CD4-positive, alpha-beta T cell (primary cell): Measurements from ENCODE around the gene DYNLL1. TPM values are rescaled to one million over a fixed set of nuclear protein-coding genes. Genes with fewer than 3 reads are reported as not detected.

ENCODE experiments used
- ATAC-seq: fragments of 200-7000 bp; cut with Tn5 transposase; one replicate; pipeline ENCODE4 v1.10.0; 2022; ENCODE audit warnings: mild to moderate bottlenecking; ENCODE audit not compliant: poor library complexity
- CTCF ChIA-PET: fragments of 350-600 bp; sonication (Branson Sonifier 250); formaldehyde crosslinking; loops from one replicate; lab custom pipeline; 2021; ENCODE audit warnings: antibody characterized with exemption, inconsistent platforms; lab: Charles Lee
- POLR2A ChIA-PET: fragments of 350-600 bp; sonication (Branson Sonifier 250); formaldehyde crosslinking; loops from one replicate; lab custom pipeline; 2021; ENCODE audit warnings: antibody characterized with exemption, inconsistent platforms; lab: Charles Lee
- DNase-seq, 14 experiments: peaks; one replicate each; pipeline ENCODE4 v3.0.0-alpha.2; 2013 to 2020; ENCODE audit warnings: mixed read lengths in 2 of 14
- H3K27ac ChIP-seq, 2 donors: one replicate each; pipeline versions ENCODE4 v1.5.1 to v1.7.0; 2013; ENCODE audit warnings: low read length in 2 of 2, low read depth in 1 of 2, mild to moderate bottlenecking in 1 of 2
- H3K27me3 ChIP-seq, 2 experiments: 1 replicate in 1 of 2; 2 replicates in 1 of 2; pipeline versions ENCODE4 v1.6.1 to v1.7.0; 2013; ENCODE audit warnings: low read length in 2 of 2, control low read depth in 1 of 2, mild to moderate bottlenecking in 1 of 2, moderate library complexity in 1 of 2; ENCODE audit not compliant: insufficient read depth in 2 of 2, control insufficient read depth in 1 of 2
- H3K36me3 ChIP-seq: one replicate; pipeline ENCODE4 v1.6.1; 2013; ENCODE audit warnings: low read length, control low read depth; ENCODE audit not compliant: insufficient read depth
- H3K4me1 ChIP-seq: one replicate; pipeline ENCODE4 v1.6.1; 2013; ENCODE audit warnings: low read length, control low read depth; ENCODE audit not compliant: insufficient read depth
- H3K4me3 ChIP-seq: one replicate; pipeline ENCODE4 v1.5.1; 2013; ENCODE audit warnings: mild to moderate bottlenecking, low read length, moderate library complexity
- H3K9me3 ChIP-seq, 2 experiments: 1 replicate in 1 of 2; 2 replicates in 1 of 2; pipeline versions ENCODE4 v1.6.1 to v1.7.0; 2013; ENCODE audit warnings: low read length in 2 of 2, mild to moderate bottlenecking in 2 of 2, control low read depth in 1 of 2, moderate library complexity in 1 of 2; ENCODE audit not compliant: control insufficient read depth in 1 of 2, insufficient read depth in 1 of 2
- H3K27ac Mint-ChIP-seq: one replicate; pipeline ENCODE4 v1.8.0; 2020; ENCODE audit warnings: mixed read lengths
- H3K27me3 Mint-ChIP-seq: one replicate; pipeline ENCODE4 v1.8.0; 2021; ENCODE audit warnings: mixed read lengths
- H3K36me3 Mint-ChIP-seq: one replicate; pipeline ENCODE4 v1.8.0; 2021; ENCODE audit warnings: low read depth, mixed read lengths
- H3K4me1 Mint-ChIP-seq: one replicate; pipeline ENCODE4 v1.8.0; 2021; ENCODE audit warnings: low read depth, mixed read lengths
- H3K4me3 Mint-ChIP-seq: one replicate; pipeline ENCODE4 v1.8.0; 2020; ENCODE audit warnings: mild to moderate bottlenecking, mixed read lengths
- H3K9me3 Mint-ChIP-seq: one replicate; pipeline ENCODE4 v1.8.0; 2020; ENCODE audit warnings: mixed read lengths
- CTCF ChIP-seq: fragments of 200-600 bp; IDR thresholded peaks from one replicate; pipeline ENCODE4 v1.8.0; 2022; ENCODE audit warnings: antibody characterized with exemption, mild to moderate bottlenecking
- intact Hi-C, 2 experiments: fragments of 100-400 bp; cut with DNase I in 1 of 2; cut with micrococcal nuclease in 1 of 2; formaldehyde crosslinking; loops; one replicate each; pipeline versions ENCODE4 v1.15.1 to v1.9.0; 2023 to 2025; cut with DNase I, micrococcal nuclease
- total RNA-seq, 174 experiments: library from RNA in 2 of 174; stranded (reverse) in 2 of 174; gene quantifications; one replicate each; pipeline ENCODE4 v1.2.3 and lab custom pipeline; 2021 to 2026

Gene DYNLL1
- total RNA-seq, 2 experiments from 2014 or later = 23.6 to 24.5 TPM

DNA sequence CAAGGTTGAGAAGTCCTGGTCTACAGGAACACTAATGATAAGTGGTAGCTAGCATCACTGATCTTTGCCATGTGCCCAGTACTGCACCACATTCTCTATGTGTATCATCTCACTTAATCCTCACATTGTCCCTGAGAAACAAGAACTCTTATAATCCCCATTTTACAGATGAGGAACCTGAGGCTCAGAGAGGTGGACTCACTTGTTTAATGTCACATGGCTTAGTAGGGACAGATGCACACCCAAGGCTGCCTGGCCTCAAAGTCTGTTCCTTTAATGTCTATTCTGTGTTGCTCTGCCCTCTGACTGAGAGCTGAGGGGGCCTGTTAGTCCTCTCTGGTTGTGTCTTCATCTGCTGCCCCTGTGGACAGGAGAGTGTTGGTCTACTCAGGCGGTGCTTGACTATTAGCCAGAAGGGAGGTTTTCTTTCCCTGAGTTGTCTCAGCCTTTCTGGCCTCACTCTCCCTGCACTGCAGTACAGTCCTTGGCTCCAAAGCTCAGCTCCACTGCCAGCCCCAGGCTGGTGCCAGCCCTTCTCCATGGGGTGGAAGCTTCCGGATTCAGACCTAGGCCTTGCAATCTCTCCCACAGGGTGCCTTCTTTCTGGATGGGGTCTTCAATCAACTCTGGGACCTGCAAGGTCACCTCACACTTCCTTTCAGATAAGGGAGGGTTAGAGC is 4.9 kb upstream of the DYNLL1 start:
- H3K4me3 ChIP-seq = no peak overlapping the region
- no peaks in the 10 kb centered on the region for H3K9me3 ChIP-seq
- no peaks in the 10 kb centered on the region for H3K27me3 ChIP-seq
- DNase-seq = no peak
- no peak overlapping the region for H3K27ac ChIP-seq
- H3K4me3 Mint-ChIP-seq = no peak overlapping the region
- H3K4me1 ChIP-seq = peaks cover 8% of the 10 kb centered on the region
- no peaks in the 10 kb centered on the region for H3K9me3 Mint-ChIP-seq
- H3K27me3 Mint-ChIP-seq = no peaks in the 10 kb centered on the region
- intact Hi-C loops = no loop called here
- H3K36me3 Mint-ChIP-seq = peaks cover 4% of the 10 kb centered on the region
- peaks cover 13% of the 10 kb centered on the region for H3K4me1 Mint-ChIP-seq
- TF ChIP-seq CTCF = no peak
- no peaks in the 10 kb centered on the region for H3K36me3 ChIP-seq
- POLR2A ChIA-PET = interaction anchor here (1.0 kb wide), 1 partner anchor 45 kb away, joined by 3 read pairs; no protein-coding TSS in a partner anchor
- H3K27ac Mint-ChIP-seq = no peak overlapping the region
- no peak for ATAC-seq
- CTCF ChIA-PET = interaction anchor here (1.4 kb wide), 1 partner anchor 21 kb away, joined by 4 read pairs; the partner anchor contains the start of gene SRSF9

GRCh38 chr12:120495186-120495730 is 655 bp upstream of the DYNLL1 start:
- Mint-ChIP-seq H3K27me3 (no peaks in the 10 kb centered on the region), H3K27ac (peak overlapping the region; percentile 82), H3K4me1 (peaks cover 38% of the 10 kb centered on the region), H3K9me3 (no peaks in the 10 kb centered on the region), H3K36me3 (peaks cover 36% of the 10 kb centered on the region), H3K4me3 (peak overlapping the region; percentile 92)
- Histone ChIP-seq H3K27ac (peak overlapping the region; percentile 34 to 60), H3K27me3 (no peaks in the 10 kb centered on the region), H3K36me3 (peaks cover 10% of the 10 kb centered on the region), H3K4me1 (peaks cover 18% of the 10 kb centered on the region), H3K9me3 (no peaks in the 10 kb centered on the region), H3K4me3 (peak overlapping the region; percentile 82)
- CTCF ChIA-PET = interaction anchor here (1.4 to 3.3 kb wide), 2 partner anchors 26 to 55 kb away, joined by 3 to 14 read pairs; partner anchors contain the start of gene SRSF9
- no peak for TF ChIP-seq CTCF
- intact Hi-C loops = loop anchor here in 1 of 2 experiments (1.0 to 5.0 kb wide), 3 partner anchors 26 to 58 kb away; partner anchors contain the start of genes COX6A1 and SRSF9
- ATAC-seq = peak; percentile 0
- POLR2A ChIA-PET = interaction anchor here (1.0 to 3.5 kb wide), 7 partner anchors 27 to 294 kb away, joined by 3 to 27 read pairs (median 9); partner anchors contain the start of genes COQ5, RNU4-1, RNU4-2 and RPLP0
- no peak for DNase-seq

DNA sequence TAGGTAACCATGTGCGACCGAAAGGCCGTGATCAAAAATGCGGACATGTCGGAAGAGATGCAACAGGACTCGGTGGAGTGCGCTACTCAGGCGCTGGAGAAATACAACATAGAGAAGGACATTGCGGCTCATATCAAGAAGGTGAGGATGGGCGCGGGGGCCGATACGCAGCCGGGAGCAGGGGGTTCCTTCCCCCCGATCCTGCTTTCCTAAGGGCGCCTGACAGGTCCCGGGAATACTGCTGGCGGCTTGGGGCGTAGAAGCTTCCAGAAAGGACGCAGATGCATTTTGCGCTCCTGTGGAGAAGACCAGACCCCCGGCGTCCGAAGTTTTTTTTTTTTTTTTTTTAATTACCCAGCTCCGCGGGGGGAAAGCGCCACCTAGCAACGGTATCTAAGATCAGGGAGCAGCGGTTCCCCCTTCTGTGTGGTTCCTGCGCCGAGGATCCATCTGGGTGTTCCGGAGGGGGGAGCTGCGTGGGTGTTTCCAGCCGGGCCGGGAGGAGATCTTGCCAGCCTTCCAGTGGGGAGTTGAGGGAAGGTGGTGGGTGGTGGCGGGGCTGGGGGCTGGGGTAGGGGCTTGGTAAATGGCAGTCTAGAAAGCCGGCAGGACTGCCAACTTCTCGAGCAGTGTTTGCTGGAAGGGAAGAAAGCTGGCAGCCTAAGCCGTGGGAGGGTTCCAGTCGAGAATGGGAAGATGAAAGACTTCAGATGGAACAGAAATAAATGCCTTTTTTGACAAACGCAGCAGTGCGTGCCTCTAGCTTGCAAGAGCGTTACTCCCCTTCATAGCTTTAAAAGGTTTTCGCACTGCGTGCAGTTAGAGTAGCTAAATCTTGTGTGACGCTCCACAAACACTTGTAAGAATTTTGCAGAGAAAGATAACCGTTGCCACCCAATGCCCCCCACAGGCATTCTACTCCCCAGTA is 764 bp downstream of the DYNLL1 start:
- TF ChIP-seq CTCF = peak; percentile 28
- peak overlapping the region; percentile 92 for H3K4me3 Mint-ChIP-seq
- ChIA-PET POLR2A (interaction anchor here (0.6 to 3.5 kb wide), 15 partner anchors 21 to 468 kb away, joined by 3 to 27 read pairs (median 5); partner anchors contain the start of genes COQ5, COX6A1, POP5 and RNU4-1), CTCF (interaction anchor here (0.6 to 3.3 kb wide), 13 partner anchors 17 to 194 kb away, joined by 3 to 14 read pairs (median 3); partner anchors contain the start of genes COX6A1, SIRT4 and SRSF9)
- H3K36me3 Mint-ChIP-seq = peaks cover 44% of the 10 kb centered on the region
- no peaks in the 10 kb centered on the region for H3K27me3 ChIP-seq
- intact Hi-C loops = loop anchor here (1.0 to 5.0 kb wide), 7 partner anchors 28 to 140 kb away; partner anchors contain the start of genes COQ5 (in 2 of the 2), COX6A1 (in 1 of the 2), RNF10 (in 1 of the 2) and SRSF9 (in 1 of the 2)
- H3K4me1 ChIP-seq = peaks cover 18% of the 10 kb centered on the region
- no peaks in the 10 kb centered on the region for H3K9me3 ChIP-seq
- H3K27ac Mint-ChIP-seq = peak overlapping the region; percentile 82
- peak overlapping the region; percentile 82 for H3K4me3 ChIP-seq
- H3K27me3 Mint-ChIP-seq = no peaks in the 10 kb centered on the region
- peak; percentile 5 to 80 (median 44) for DNase-seq
- peak overlapping the region; percentile 74 to 79 for H3K27ac ChIP-seq
- H3K9me3 Mint-ChIP-seq = no peaks in the 10 kb centered on the region
- peaks cover 44% of the 10 kb centered on the region for H3K4me1 Mint-ChIP-seq
- peak; percentile 25 for ATAC-seq
- peaks cover 20% of the 10 kb centered on the region for H3K36me3 ChIP-seq
